C1 segment of cervical spinal cord (tissue), 14 donors: ENCODE measurements around the gene GPR141.

ENCODE experiments used
- DNase-seq, 14 donors: peaks; one replicate each; lab custom pipeline; 2025; lab: John Stamatoyannopoulos, UW

GPR141 gene

GRCh38 chr7:37784015-37784414, 100.4 kb downstream of the GPR141 start:
- DNase-seq, result no peak

GRCh38 chr7:37786741-37787569, 103.4 kb downstream of the GPR141 start:
- DNase-seq, result peak in 1 of 14 donors; percentile 4
